Caco-2 (cell line): ENCODE measurements around the gene PUM1. TPM values are rescaled to one million over a fixed set of nuclear protein-coding genes. Genes with fewer than 3 reads are reported as not detected.
"Not testable (repeated sequence)": the region's sequence is repeated elsewhere in the genome, so short reads cannot be mapped to it uniquely, and the experiment has no call there.

Experiments used
- BruUV-seq: library from RNA; stranded (reverse); fragments of 400-500 nt; replicated peaks from 2 replicates; lab custom pipeline; 2021; lab: Mats Ljungman, UMichigan
- CTCF ChIA-PET: fragments of 300-600 bp; sonication (Branson Sonifier 250); formaldehyde crosslinking; loops from one replicate; lab custom pipeline; 2022; ENCODE audit warnings: antibody characterized with exemption; lab: Charles Lee
- POLR2A ChIA-PET: fragments of 300-600 bp; sonication (Branson Sonifier 250); formaldehyde crosslinking; loops from one replicate; lab custom pipeline; 2022; ENCODE audit warnings: antibody characterized with exemption; lab: Charles Lee
- DNase-seq, 2 experiments: peaks; one replicate each; pipeline versions ENCODE4 v3.0.0 to v3.0.0-alpha.2; 2020 to 2022
- H3K27me3 ChIP-seq: replicated peaks from 2 replicates; pipeline ENCODE4 v1.6.0; 2011; ENCODE audit warnings: low read length; ENCODE audit not compliant: control insufficient read depth, insufficient read depth
- H3K36me3 ChIP-seq: 2 replicates; pipeline ENCODE4 v1.5.1; 2011; ENCODE audit warnings: low read length; ENCODE audit not compliant: control insufficient read depth, insufficient read depth
- H3K4me1 ChIP-seq: fragments of 250-450 bp; sonication (Bioruptor Pico); 2 replicates; pipeline ENCODE4 v1.5.1; 2020; ENCODE audit warnings: mild to moderate bottlenecking
- H3K4me3 ChIP-seq: 2 replicates; pipeline ENCODE4 v1.5.1; 2011; ENCODE audit warnings: low read depth, mild to moderate bottlenecking, control low read depth, low read length
- H3K9me3 ChIP-seq: fragments of 250-450 bp; sonication (Bioruptor Pico); 2 replicates; pipeline ENCODE4 v1.5.1; 2020; ENCODE audit warnings: mild to moderate bottlenecking, moderate library complexity
- H3K27ac Mint-ChIP-seq: one replicate; pipeline ENCODE4 v1.8.0; 2022; ENCODE audit warnings: mixed read lengths; ENCODE audit not compliant: unreplicated experiment
- H3K27me3 Mint-ChIP-seq: one replicate; pipeline ENCODE4 v1.8.0; 2022; ENCODE audit warnings: mixed read lengths; ENCODE audit not compliant: insufficient read depth, unreplicated experiment
- H3K36me3 Mint-ChIP-seq: one replicate; pipeline ENCODE4 v1.8.0; 2022; ENCODE audit warnings: mild to moderate bottlenecking, mixed read lengths; ENCODE audit not compliant: insufficient read depth, unreplicated experiment
- H3K4me1 Mint-ChIP-seq: one replicate; pipeline ENCODE4 v1.8.0; 2022; ENCODE audit warnings: low read depth, mixed read lengths; ENCODE audit not compliant: unreplicated experiment
- H3K4me3 Mint-ChIP-seq: one replicate; pipeline ENCODE4 v1.8.0; 2022; ENCODE audit warnings: mild to moderate bottlenecking, moderate library complexity, mixed read lengths; ENCODE audit not compliant: unreplicated experiment
- H3K9me3 Mint-ChIP-seq: one replicate; pipeline ENCODE4 v1.8.0; 2022; ENCODE audit warnings: mixed read lengths; ENCODE audit not compliant: unreplicated experiment
- CTCF ChIP-seq, 2 experiments: fragments of 200-600 bp in 1 of 2; IDR thresholded peaks; 1 replicate in 1 of 2; 2 replicates in 1 of 2; pipeline versions ENCODE4 v1.5.1 to v1.8.0; 2011 to 2022; ENCODE audit warnings: antibody characterized with exemption in 1 of 2, control low read depth in 1 of 2, inconsistent platforms in 1 of 2, low read depth in 1 of 2, low read length in 1 of 2, mild to moderate bottlenecking in 1 of 2, moderate library complexity in 1 of 2; ENCODE audit not compliant: insufficient read depth in 1 of 2, severe bottlenecking in 1 of 2, unreplicated experiment in 1 of 2
- intact Hi-C: fragments of 100-400 bp; cut with micrococcal nuclease; formaldehyde crosslinking; loops from one replicate; pipeline ENCODE4 v1.10.0; 2022; ENCODE audit not compliant: unreplicated experiment
- total RNA-seq: library from RNA; stranded (reverse); gene quantifications from 2 replicates; pipeline ENCODE4 v1.2.3, GENCODE V29; 2022

Gene PUM1
- total RNA-seq, 1 experiment from 2014 or later = 93.7 TPM

DNA sequence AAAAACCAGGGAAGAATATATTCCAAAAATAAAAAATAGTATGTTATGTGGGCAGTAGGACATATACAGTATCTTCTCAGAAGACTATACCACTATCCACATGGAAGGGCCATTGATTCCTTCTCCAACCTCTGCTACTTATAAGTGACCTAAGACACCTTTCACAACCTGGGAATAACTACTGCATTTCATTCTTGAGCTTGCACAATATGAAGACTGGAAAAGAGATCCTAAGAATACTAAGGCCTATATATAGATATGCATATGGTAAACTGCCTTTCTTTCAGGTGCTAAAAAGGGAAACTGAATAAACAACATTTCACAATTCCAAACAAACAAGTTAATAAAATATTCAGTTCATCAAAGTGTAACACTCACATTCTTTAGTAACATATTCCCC, 125.0 kb downstream of the PUM1 start:
- ChIA-PET CTCF (no interaction called here), POLR2A (no interaction called here)
- no peaks in the 10 kb centered on the region for H3K27me3 Mint-ChIP-seq
- Histone ChIP-seq H3K27me3 (no peaks in the 10 kb centered on the region), H3K4me1 (no peaks in the 10 kb centered on the region), H3K36me3 (no peaks in the 10 kb centered on the region), H3K9me3 (no peaks in the 10 kb centered on the region), H3K4me3 (no peak overlapping the region)
- no peak overlapping the region for H3K4me3 Mint-ChIP-seq
- TF ChIP-seq CTCF (IDR thresholded peaks at IDR 0.05; ENCODE audit: insufficient read depth in 1 of 2, low read depth in 1 of 2, low read length in 1 of 2, severe bottlenecking in 1 of 2, unreplicated experiment in 1 of 2) = no peak
- H3K36me3 Mint-ChIP-seq = peaks cover 65% of the 10 kb centered on the region
- H3K9me3 Mint-ChIP-seq = no peaks in the 10 kb centered on the region
- DNase-seq = no peak
- BruUV-seq = no TSS peak
- H3K27ac Mint-ChIP-seq = no peak overlapping the region
- intact Hi-C loops = no loop called here
- H3K4me1 Mint-ChIP-seq = no peaks in the 10 kb centered on the region

DNA sequence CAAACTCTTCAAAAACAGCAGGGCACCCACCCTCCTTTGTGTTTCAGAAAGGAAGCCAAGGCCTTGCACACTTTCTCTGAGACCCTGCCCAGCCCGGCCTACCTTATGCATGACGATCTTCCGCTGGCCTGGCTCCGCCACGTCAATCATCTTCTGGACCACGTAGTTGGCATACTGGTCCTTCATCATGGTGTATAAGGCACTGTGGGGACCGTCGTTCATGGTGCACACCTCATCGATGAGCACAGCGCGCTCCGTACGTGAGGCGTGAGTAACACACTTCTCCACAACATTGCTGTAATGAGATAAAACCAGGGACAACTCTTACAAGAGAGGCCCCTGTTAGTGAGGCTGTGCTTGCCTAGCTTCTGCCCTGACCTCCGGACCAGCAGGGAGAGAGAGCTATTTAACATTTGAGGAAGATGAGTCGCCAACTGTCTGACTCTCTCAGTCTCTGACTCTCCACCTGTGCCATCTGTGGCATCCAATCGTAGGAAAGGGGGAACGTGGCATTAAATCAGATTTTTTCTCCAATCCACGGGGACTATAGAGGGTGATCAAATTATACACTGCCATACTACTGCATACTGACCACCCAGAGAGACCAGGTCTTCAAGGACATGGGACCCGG, 128.9 kb downstream of the PUM1 start:
- POLR2A ChIA-PET = no interaction called here
- no peak overlapping the region for H3K4me3 Mint-ChIP-seq
- Histone ChIP-seq H3K4me1 (no peaks in the 10 kb centered on the region), H3K27me3 (no peaks in the 10 kb centered on the region), H3K9me3 (no peaks in the 10 kb centered on the region), H3K4me3 (no peak overlapping the region), H3K36me3 (no peaks in the 10 kb centered on the region)
- no peak overlapping the region for H3K27ac Mint-ChIP-seq
- BruUV-seq = no TSS peak
- H3K9me3 Mint-ChIP-seq = no peaks in the 10 kb centered on the region
- CTCF ChIA-PET = no interaction called here
- DNase-seq = no peak
- peaks cover 6% of the 10 kb centered on the region for H3K4me1 Mint-ChIP-seq
- no peak for TF ChIP-seq CTCF (IDR thresholded peaks at IDR 0.05; ENCODE audit: insufficient read depth in 1 of 2, low read depth in 1 of 2, low read length in 1 of 2, severe bottlenecking in 1 of 2, unreplicated experiment in 1 of 2)
- intact Hi-C loops = no loop called here
- H3K36me3 Mint-ChIP-seq = peaks cover 67% of the 10 kb centered on the region
- no peaks in the 10 kb centered on the region for H3K27me3 Mint-ChIP-seq

- H3K4me1 Mint-ChIP-seq, H3K27me3 ChIP-seq, H3K4me3 Mint-ChIP-seq, H3K9me3 Mint-ChIP-seq, H3K4me1 ChIP-seq, CTCF ChIA-PET, H3K27me3 Mint-ChIP-seq, H3K4me3 ChIP-seq, intact Hi-C loops, H3K27ac Mint-ChIP-seq, POLR2A ChIA-PET, BruUV-seq, H3K9me3 ChIP-seq, H3K36me3 ChIP-seq, DNase-seq: not testable (repeated sequence)
- peaks cover 72% of the 10 kb centered on the region for H3K36me3 Mint-ChIP-seq
Observed at GRCh38 chr1:30935758-30936157, 129.8 kb downstream of the PUM1 start.
